Activated B cell treated with CpG ODN at 0.5 μM for 24 hours (primary cell): ENCODE data around the gene PITPNB. TPM values are rescaled to one million over a fixed set of nuclear protein-coding genes. Genes with fewer than 3 reads are reported as not detected.

ENCODE experiments used
- ATAC-seq: fragments of 200-7000 bp; cut with Tn5 transposase; one replicate; pipeline ENCODE4 v1.10.0; 2021; ENCODE audit warnings: low read depth, mild to moderate bottlenecking, moderate library complexity
- CTCF ChIA-PET: fragments of 350-600 bp; sonication (Branson Sonifier 250); formaldehyde crosslinking; loops from one replicate; lab custom pipeline; 2021; ENCODE audit warnings: antibody characterized with exemption; lab: Charles Lee
- POLR2A ChIA-PET: fragments of 350-600 bp; sonication (Branson Sonifier 250); formaldehyde crosslinking; loops from one replicate; lab custom pipeline; 2021; ENCODE audit warnings: antibody characterized with exemption; lab: Charles Lee
- DNase-seq: peaks from one replicate; pipeline ENCODE4 v3.0.0; 2022
- H3K27ac Mint-ChIP-seq: one replicate; pipeline ENCODE4 v1.8.0; 2020; ENCODE audit warnings: mixed read lengths
- H3K27me3 Mint-ChIP-seq: one replicate; pipeline ENCODE4 v1.8.0; 2021; ENCODE audit warnings: mixed read lengths
- H3K36me3 Mint-ChIP-seq: one replicate; pipeline ENCODE4 v1.8.0; 2021; ENCODE audit warnings: low read depth, mixed read lengths
- H3K4me1 Mint-ChIP-seq: one replicate; pipeline ENCODE4 v1.8.0; 2021; ENCODE audit warnings: mixed read lengths
- H3K4me3 Mint-ChIP-seq: one replicate; pipeline ENCODE4 v1.8.0; 2020; ENCODE audit warnings: mild to moderate bottlenecking, mixed read lengths
- H3K9me3 Mint-ChIP-seq: one replicate; pipeline ENCODE4 v1.8.0; 2020; ENCODE audit warnings: mixed read lengths
- CTCF ChIP-seq: fragments of 200-600 bp; IDR thresholded peaks from one replicate; pipeline ENCODE4 v1.8.0; 2022; ENCODE audit warnings: antibody characterized with exemption, mild to moderate bottlenecking
- intact Hi-C: fragments of 100-400 bp; cut with micrococcal nuclease; formaldehyde crosslinking; loops from one replicate; pipeline ENCODE4 v1.15.1; 2024
- total RNA-seq: library from RNA; stranded (reverse); gene quantifications from 2 replicates; pipeline ENCODE4 v1.2.3, GENCODE V29; 2022

Gene PITPNB
- total RNA-seq, 1 donor from 2014 or later: 82.5 TPM

DNA sequence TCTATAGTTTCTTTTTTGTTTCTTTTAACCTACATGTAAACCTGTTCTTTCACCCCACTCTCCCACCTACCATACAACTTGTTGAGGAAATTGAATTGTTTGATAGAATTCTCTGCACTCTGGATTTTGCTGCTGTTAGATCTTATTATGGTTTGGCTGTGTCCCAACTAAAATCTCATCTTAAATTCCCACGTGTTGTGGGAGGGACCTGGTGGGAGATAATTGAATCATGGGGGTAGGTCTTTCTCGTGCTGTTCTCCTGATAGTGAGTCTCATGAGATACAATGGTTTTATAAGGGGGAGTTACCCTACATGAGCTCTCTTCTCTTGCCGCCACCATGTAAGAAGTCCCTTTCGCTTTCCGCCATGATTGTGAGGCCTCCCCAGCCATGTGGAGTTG, 15.0 kb upstream of the PITPNB start:
- CTCF ChIA-PET: no interaction called here
- no peak overlapping the region for H3K4me3 Mint-ChIP-seq
- ATAC-seq: no peak
- DNase-seq: no peak
- H3K27ac Mint-ChIP-seq: no peak overlapping the region
- no peaks in the 10 kb centered on the region for H3K27me3 Mint-ChIP-seq
- H3K36me3 Mint-ChIP-seq: peaks cover 8% of the 10 kb centered on the region
- no peak for TF ChIP-seq CTCF
- H3K4me1 Mint-ChIP-seq: no peaks in the 10 kb centered on the region
- H3K9me3 Mint-ChIP-seq: no peaks in the 10 kb centered on the region
- POLR2A ChIA-PET: no interaction called here
- intact Hi-C loops: no loop called here

DNA sequence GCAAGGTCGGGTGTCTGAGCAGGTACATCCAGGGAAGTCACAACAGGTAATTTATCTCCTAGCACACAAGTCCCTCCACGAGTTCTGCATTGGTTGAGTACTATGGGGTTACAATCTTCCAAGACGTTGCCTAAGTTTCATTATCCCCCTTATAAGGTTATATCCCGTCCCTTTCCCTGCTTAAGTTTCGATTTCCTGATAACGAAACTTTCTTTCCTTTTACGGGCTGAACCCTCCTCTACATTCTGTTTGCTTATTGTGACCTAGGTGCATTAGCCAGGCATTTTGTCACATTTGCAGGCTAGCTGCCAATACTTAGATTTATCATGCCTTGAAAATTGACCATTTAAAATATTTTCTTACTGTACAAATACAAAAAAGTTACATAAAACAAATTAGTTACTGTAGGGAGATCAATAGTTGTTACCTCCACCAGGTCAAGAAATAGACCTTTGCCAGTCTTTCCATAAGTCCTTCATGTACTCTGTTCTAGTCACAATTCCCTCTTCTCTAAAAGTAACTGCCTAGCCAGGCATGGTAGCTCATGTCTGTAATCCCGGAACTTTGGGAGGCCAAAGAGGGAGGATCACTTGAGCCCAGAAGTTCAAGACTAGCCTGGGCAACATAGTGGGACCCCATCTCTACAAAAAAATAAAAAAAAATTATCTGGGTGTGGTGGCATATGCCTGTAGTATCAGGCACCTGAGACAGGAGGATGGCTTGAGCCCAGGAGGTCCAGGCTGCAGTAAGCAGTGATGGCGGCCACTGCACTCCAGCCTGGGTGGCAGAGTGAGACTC, 14.3 kb upstream of the PITPNB start:
- no peak for ATAC-seq

GRCh38 chr22:27930331-27931060, 11.4 kb upstream of the PITPNB start:
- H3K27me3 Mint-ChIP-seq: no peaks in the 10 kb centered on the region
- peaks cover 3% of the 10 kb centered on the region for H3K36me3 Mint-ChIP-seq
- ChIA-PET CTCF (no interaction called here), POLR2A (interaction anchor here (1.1 kb wide), 1 partner anchor 11 kb away, joined by 5 read pairs; the partner anchor contains the start of gene PITPNB)
- intact Hi-C loops: no loop called here
- ATAC-seq (no peak), DNase-seq (no peak)
- no peak overlapping the region for H3K4me3 Mint-ChIP-seq
- no peak overlapping the region for H3K27ac Mint-ChIP-seq
- TF ChIP-seq CTCF: no peak
- H3K9me3 Mint-ChIP-seq: no peaks in the 10 kb centered on the region
- no peaks in the 10 kb centered on the region for H3K4me1 Mint-ChIP-seq

More for the DNA sequence above, 14.3 kb upstream of the PITPNB start:
- TF ChIP-seq CTCF: no peak
- POLR2A ChIA-PET: no interaction called here
- CTCF ChIA-PET: no interaction called here
- no peak for DNase-seq
- Mint-ChIP-seq H3K27me3 (no peaks in the 10 kb centered on the region), H3K4me3 (no peak overlapping the region), H3K9me3 (no peaks in the 10 kb centered on the region), H3K27ac (no peak overlapping the region), H3K4me1 (no peaks in the 10 kb centered on the region), H3K36me3 (peaks cover 8% of the 10 kb centered on the region)
- intact Hi-C loops: no loop called here

GRCh38 chr22:27927608-27928007, 8.6 kb upstream of the PITPNB start:
- Mint-ChIP-seq H3K36me3 (peaks cover 17% of the 10 kb centered on the region), H3K9me3 (no peaks in the 10 kb centered on the region), H3K27me3 (no peaks in the 10 kb centered on the region), H3K27ac (no peak overlapping the region), H3K4me3 (no peak overlapping the region), H3K4me1 (no peaks in the 10 kb centered on the region)
- ChIA-PET POLR2A (no interaction called here), CTCF (no interaction called here)
- no peak for ATAC-seq
- no peak for DNase-seq
- no peak for TF ChIP-seq CTCF
- intact Hi-C loops: no loop called here

DNA sequence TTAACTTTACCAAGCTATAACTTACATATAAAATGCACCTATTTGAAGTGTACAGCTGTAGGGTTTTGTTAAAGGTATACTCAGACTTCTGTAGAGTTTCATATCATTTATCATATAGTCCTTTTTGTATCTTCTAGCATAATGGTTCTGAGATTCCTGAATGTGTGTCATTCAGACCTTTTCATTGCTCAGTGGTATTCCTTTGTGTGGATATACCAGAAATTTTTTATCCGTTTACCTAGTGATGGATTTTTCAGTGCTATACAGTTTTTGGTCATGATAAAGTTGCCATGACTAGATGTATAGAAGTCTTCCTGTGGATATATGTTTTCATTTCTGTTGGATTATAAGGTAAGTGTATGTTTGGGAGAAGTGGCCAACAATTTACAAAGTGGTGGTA, 6.3 kb upstream of the PITPNB start:
- CTCF ChIA-PET: no interaction called here
- POLR2A ChIA-PET: no interaction called here
- ATAC-seq: no peak
- Mint-ChIP-seq H3K27me3 (no peaks in the 10 kb centered on the region), H3K4me3 (no peak overlapping the region), H3K27ac (no peak overlapping the region), H3K4me1 (peaks cover 7% of the 10 kb centered on the region), H3K36me3 (peaks cover 22% of the 10 kb centered on the region), H3K9me3 (no peaks in the 10 kb centered on the region)
- intact Hi-C loops: no loop called here
- no peak for TF ChIP-seq CTCF
- no peak for DNase-seq
